HG03439 (cell line): ENCODE data around the gene ISG15.

ENCODE experiments used
- ATAC-seq: cut with Tn5 transposase; IDR thresholded peaks from one replicate; pipeline ENCODE4 v1.9.1; 2021; ENCODE audit warnings: mild to moderate bottlenecking, moderate library complexity; ENCODE audit not compliant: unreplicated experiment

Gene ISG15

DNA sequence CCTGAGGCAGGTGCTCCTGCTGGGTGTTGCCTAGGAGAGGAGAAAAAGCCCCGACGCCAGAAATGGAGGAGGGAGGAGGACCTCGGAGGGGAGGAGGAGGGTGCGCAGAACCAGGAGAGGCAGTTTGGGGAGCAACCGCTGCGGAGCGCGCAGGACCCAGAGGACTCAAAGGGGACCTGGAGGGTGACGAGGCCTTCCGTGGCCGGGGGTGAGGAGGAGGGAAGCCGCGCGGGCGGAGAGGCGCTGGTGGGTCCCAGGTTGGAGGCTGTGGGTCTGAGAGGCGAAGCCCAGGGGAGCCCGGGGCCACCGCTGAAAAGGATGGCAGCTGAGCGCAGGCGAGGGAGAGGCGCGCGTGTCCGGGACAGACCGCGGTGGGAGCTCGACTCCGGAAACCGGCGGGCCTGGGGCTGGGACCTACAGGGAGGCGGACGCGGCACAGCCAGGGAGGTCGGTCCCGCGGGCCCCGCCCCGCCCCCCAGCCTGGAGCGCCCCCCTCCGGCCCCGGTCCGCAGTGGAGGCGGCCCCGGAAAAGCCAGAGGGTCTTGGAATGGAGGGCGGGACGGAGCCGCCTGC lies 45.7 kb downstream of the ISG15 start:
- ATAC-seq, result peak; percentile 27

DNA sequence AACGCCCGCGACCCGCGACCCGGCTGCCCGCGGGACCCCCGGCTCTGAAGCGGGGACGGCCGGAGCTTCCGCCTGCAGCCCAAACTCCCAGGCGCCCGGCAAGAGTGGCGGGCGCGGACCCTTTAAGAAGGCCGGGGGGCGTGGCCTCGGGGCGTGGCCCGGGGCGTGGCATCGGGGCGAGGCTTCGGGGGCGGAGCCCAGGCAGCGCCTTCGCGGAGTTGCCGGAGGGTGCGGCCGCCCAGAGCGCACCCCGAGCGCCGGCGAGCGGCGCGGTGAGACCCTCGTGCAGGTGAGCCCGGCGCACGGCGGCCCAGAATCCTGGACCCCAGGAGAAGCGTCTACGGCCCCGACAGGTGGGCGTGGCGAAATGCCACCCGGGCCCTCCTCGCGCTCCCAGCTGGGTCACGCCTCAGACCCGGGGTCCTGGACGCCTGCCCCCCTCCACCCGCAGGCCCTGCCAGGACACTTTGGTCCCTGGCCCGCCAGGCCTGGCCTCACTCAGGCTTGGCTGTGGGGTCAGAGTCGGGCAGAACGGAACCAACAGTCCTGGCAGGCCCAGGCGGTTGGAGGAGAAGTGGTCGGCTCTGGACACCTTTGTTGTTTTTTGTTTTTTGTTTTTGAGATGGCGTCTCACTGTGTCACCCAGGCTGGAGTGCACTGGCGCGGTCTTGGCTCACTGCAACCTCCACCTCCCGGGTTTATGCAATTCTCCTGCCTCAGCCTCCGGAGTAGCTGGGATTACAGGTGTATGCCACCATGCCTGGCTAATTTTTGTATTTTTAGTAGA lies 46.4 kb downstream of the ISG15 start:
- peak; percentile 50 for ATAC-seq

DNA sequence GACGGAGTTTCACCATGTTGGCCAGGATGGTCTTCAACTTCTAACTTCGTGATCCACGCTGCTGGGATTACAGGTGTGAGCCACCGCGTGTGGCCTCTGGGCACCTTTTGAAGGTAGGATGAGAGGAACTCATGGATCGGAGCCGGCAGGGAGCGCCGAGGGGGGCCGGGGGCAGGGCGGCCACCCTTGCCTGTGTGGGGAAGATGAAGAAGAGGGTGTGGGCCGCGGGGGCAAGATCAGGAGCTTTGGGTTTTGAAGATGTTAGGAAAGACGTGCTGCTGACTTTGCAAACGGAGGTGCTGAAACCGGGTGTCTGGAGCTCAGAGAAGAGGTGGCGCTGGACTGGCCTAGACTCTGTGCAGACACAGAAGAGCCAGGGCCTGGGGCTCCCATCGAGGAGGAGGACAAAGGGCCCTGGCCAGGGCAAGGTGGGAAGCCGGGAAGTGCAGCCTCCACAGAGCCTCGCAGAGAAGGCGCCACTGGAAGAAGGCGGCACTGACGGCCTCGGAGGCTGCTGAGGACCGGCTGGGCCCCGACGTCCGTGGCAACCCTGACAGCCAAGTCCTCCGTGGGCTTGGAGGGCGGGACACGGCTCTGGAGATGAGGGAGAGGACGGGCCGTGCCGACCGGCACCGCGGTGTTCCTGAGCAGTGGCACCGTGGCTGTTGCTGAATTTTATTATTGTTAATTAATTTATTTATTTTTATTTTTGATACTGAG lies 47.1 kb downstream of the ISG15 start:
- ATAC-seq, result no peak

DNA sequence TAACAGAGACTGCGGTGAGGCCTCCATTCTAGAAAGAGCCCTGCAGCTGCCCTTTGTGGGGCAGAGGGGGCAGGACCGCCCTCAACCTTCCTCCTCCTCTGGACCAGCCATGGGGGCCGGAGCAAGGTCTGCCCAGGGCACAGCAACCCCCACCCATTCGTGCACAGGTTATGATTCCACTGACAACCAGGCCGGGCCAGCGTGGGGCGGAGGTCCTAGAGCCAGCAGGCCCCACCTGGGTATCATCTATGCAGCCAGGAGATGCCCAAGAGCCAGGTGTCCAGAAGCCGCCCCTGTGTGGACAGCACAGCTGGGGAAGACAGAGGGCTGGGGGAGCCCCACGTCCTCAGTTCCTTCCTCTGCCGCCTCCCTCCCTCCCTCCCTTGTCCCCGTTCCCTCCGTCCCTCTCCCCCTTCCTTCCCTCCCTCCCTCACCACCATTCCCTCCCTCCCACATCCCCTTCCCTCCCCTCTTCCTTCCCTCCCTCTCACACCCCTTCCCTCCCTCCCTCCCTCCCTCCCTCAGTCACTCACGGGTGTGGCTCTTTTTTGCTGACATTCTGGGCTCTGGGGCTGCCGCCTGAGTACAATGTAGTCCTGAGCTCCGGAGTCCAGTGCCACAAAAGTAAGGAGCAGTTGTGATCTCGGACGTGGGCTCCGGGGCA lies 48.5 kb downstream of the ISG15 start:
- no peak for ATAC-seq

DNA sequence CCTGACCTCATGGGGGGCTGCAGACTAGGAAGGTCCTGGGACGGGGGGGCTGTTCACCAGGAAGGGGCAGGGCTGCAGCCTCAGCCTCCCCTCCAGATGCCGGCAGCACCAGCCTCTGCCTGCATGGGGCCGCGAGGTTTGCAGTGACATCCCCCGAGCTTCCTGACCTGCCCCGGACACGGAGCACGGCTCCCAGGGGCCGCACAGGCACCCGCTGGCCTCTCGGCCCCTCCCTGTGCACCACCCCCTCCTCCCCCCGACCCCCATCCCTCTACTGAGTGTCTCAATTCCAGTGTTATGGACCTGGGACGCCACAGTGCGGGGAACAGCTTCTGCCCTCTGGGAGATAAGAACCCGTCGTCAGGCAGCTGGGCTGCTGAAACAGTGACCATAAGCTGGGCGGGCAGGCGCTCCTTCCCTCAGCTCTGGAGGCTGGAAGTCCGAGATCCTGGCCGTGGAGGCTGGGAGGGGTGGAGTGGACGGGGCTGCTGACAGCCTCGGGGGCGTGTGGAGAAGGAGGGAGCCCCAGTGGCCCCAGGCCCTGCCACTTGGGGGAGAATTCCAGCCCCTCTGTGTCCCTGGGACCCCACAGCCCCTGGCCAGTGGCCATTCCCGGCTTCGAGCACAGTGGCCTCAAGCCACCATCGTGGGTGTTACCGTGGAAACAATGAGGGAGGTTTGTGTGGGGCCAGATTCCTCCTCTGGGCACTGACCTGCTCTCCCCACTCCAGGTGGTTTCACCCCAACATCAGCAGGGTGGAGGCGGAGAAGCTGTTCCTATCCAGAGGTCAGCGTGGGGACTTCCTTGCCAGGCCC lies 49.3 kb downstream of the ISG15 start:
- ATAC-seq, result no peak

DNA sequence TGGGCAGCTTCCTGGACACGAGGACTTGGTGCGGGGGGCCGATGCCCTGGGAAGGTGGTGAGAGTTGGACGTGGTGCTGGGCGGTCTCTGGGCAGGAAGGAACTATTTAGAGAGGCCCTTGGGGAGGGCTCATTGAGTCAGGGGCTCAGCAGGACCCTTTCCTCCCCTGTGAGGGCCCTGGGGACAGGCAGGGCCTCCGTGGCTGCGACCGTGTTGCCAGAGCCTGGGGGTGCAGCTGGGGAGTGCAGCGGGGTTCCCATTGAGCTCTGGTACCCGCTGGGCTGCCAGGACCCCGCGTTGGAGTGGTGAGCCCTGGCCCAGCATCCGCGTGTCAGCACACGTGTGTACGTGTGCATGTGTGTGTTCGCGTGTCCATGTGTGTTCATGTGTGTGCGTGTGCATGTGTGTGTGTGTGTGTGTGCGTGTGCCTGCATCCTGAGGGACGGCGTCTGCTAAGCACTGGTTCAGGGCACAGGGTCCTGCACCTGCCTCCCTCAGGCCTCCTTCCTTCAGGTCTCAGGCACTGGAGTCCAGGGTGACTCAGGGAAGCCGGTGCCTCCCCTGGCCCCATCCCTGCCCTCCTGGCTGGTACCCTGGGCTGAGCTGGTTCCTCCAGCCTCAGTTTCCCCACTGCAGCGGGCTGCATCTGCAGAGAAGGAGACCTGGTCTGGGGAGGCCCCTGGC lies 50.1 kb downstream of the ISG15 start:
- no peak for ATAC-seq
